HCT116 (cell line): Measurements from ENCODE around the gene ZNF469. TPM values are rescaled to one million over a fixed set of nuclear protein-coding genes. Genes with fewer than 3 reads are reported as not detected.

Experiments used
- ATAC-seq: fragments of 200-7000 bp; cut with Tn5 transposase; 2 replicates; pipeline ENCODE4 v1.9.1; 2020; ENCODE audit warnings: mild to moderate bottlenecking, moderate library complexity
- BruUV-seq: library from RNA; stranded (reverse); fragments of 400-500 nt; replicated peaks from 2 replicates; lab custom pipeline; 2021; lab: Mats Ljungman, UMichigan
- CTCF ChIA-PET: fragments of 300-600 bp; sonication (Branson Sonifier 250); formaldehyde crosslinking; loops from one replicate; lab custom pipeline; 2021; ENCODE audit warnings: antibody characterized with exemption; lab: Charles Lee
- POLR2A ChIA-PET: fragments of 300-600, 350-600 bp; sonication (Branson Sonifier 250); formaldehyde crosslinking; loops from one replicate; lab custom pipeline; 2021; ENCODE audit warnings: antibody characterized with exemption; lab: Charles Lee
- RAD21 ChIA-PET, 2 experiments: fragments of 300-600 bp; sonication (Branson Sonifier 250); formaldehyde crosslinking; loops; one replicate each; lab custom pipeline; 2023; ENCODE audit warnings: low total read pairs in 2 of 2; ENCODE audit not compliant: uncharacterized antibody in 2 of 2, unreplicated experiment in 2 of 2, low non-redundant PET in 1 of 2; lab: Charles Lee
- DNase-seq: peaks from one replicate; pipeline ENCODE4 v3.0.0-alpha.2; 2010; ENCODE audit warnings: low read depth, low spot score
- H2AFZ ChIP-seq: fragments of 200-600 bp; shearing (Covaris generic), sonication (generic); 2 replicates; pipeline ENCODE4 v1.6.1; 2017; ENCODE audit warnings: low read depth, mixed run types, mixed read lengths, antibody characterized with exemption, low read length; ENCODE audit not compliant: poor library complexity, severe bottlenecking
- H3K27ac ChIP-seq: 2 replicates; pipeline ENCODE4 v1.5.1; 2012; ENCODE audit warnings: low read depth, low read length
- H3K27me3 ChIP-seq: fragments of 200-600 bp; sonication (generic); 2 replicates; pipeline ENCODE4 v1.6.1; 2016; ENCODE audit warnings: mixed run types, low read length, mixed read lengths; ENCODE audit not compliant: insufficient read depth
- H3K36me3 ChIP-seq, 2 experiments: fragments of 200-500 bp in 1 of 2; fragments of 200-600 bp in 1 of 2; sonication (Bioruptor generic) in 1 of 2; sonication (generic) in 1 of 2; 2 replicates each; pipeline versions ENCODE4 v1.5.1 to v1.6.1; 2014 to 2016; ENCODE audit warnings: low read length in 2 of 2, inconsistent platforms in 1 of 2, mixed read lengths in 1 of 2, mixed run types in 1 of 2; ENCODE audit not compliant: insufficient read depth in 2 of 2, control insufficient read depth in 1 of 2
- H3K4me1 ChIP-seq, 2 experiments: fragments of 200-600 bp in 1 of 2; sonication (generic) in 1 of 2; 2 replicates each; pipeline versions ENCODE4 v1.5.1 to v1.6.1; 2012 to 2017; ENCODE audit warnings: low read length in 2 of 2, inconsistent platforms in 1 of 2, mild to moderate bottlenecking in 1 of 2, mixed read lengths in 1 of 2, mixed run types in 1 of 2, moderate library complexity in 1 of 2; ENCODE audit not compliant: insufficient read depth in 2 of 2, control insufficient read depth in 1 of 2
- H3K4me2 ChIP-seq: fragments of 200-600 bp; sonication (generic); 2 replicates; pipeline ENCODE4 v1.6.1; 2017; ENCODE audit warnings: mixed run types, low read length, mixed read lengths
- H3K4me3 ChIP-seq, 2 experiments: fragments of 200-600 bp in 1 of 2; sonication (generic) in 1 of 2; replicated peaks in 1 of 2; 2 replicates each; pipeline ENCODE4 v1.5.1; 2011 to 2016; ENCODE audit warnings: low read length in 2 of 2, control low read depth in 1 of 2, low read depth in 1 of 2, mild to moderate bottlenecking in 1 of 2, mixed read lengths in 1 of 2, mixed run types in 1 of 2
- H3K79me2 ChIP-seq: fragments of 200-600 bp; sonication (generic); 2 replicates; pipeline ENCODE4 v1.6.1; 2017; ENCODE audit warnings: mild to moderate bottlenecking, mixed run types, low read length, moderate library complexity, mixed read lengths; ENCODE audit not compliant: insufficient read depth
- H3K9ac ChIP-seq: fragments of 200-600 bp; sonication (generic); 2 replicates; pipeline ENCODE4 v1.6.1; 2016; ENCODE audit warnings: low read length, mixed read lengths
- H3K9me2 ChIP-seq: fragments of 200-600 bp; sonication (generic), shearing (Covaris generic); 2 replicates; pipeline ENCODE4 v1.6.1; 2017; ENCODE audit warnings: mixed run types, mild to moderate bottlenecking, moderate library complexity; ENCODE audit not compliant: insufficient read depth
- H3K9me3 ChIP-seq, 2 experiments: fragments of 200-500 bp in 1 of 2; fragments of 200-600 bp in 1 of 2; sonication (Bioruptor generic) in 1 of 2; sonication (generic) in 1 of 2; 2 replicates each; pipeline ENCODE4 v1.6.1; 2014 to 2017; ENCODE audit warnings: low read length in 2 of 2, mixed read lengths in 2 of 2, inconsistent platforms in 1 of 2, low read depth in 1 of 2, mild to moderate bottlenecking in 1 of 2, mixed run types in 1 of 2, moderate library complexity in 1 of 2; ENCODE audit not compliant: control insufficient read depth in 1 of 2, insufficient read depth in 1 of 2
- H4K20me1 ChIP-seq: fragments of 200-600 bp; sonication (generic), shearing (Covaris generic); 2 replicates; pipeline ENCODE4 v1.6.1; 2017; ENCODE audit warnings: mixed run types, mild to moderate bottlenecking, moderate library complexity; ENCODE audit not compliant: insufficient read depth
- CBX3 ChIP-seq: IDR thresholded peaks from 2 replicates; pipeline ENCODE4 v1.6.1; 2012; ENCODE audit warnings: low read depth
- EZH2phosphoT487 ChIP-seq: fragments of 200-600 bp; IDR thresholded peaks from 2 replicates; pipeline ENCODE4 v1.6.1; 2018; ENCODE audit warnings: antibody characterized with exemption, borderline replicate concordance
- FOSL1 ChIP-seq: IDR thresholded peaks from 2 replicates; pipeline ENCODE4 v1.6.1; 2012; ENCODE audit warnings: low read depth
- JUND ChIP-seq: IDR thresholded peaks from 2 replicates; pipeline ENCODE4 v1.6.1; 2012
- POLR2A ChIP-seq: IDR thresholded peaks from 2 replicates; pipeline ENCODE4 v1.7.0; 2011; ENCODE audit warnings: borderline replicate concordance; ENCODE audit not compliant: insufficient read depth, insufficient read length; ENCODE audit errors: extremely low read depth
- RAD21 ChIP-seq: IDR thresholded peaks from 2 replicates; pipeline ENCODE4 v1.6.1; 2012; ENCODE audit warnings: low read depth, mild to moderate bottlenecking
- SIN3A ChIP-seq: IDR thresholded peaks from 2 replicates; pipeline ENCODE4 v1.6.1; 2012; ENCODE audit warnings: low read depth
- SRF ChIP-seq: IDR thresholded peaks from 2 replicates; pipeline ENCODE4 v1.6.1; 2012; ENCODE audit warnings: low read depth
- TCF7L2 ChIP-seq: IDR thresholded peaks from 2 replicates; pipeline ENCODE4 v1.7.0; 2011; ENCODE audit warnings: borderline replicate concordance, inconsistent platforms; ENCODE audit not compliant: insufficient read depth, insufficient read length; ENCODE audit errors: extremely low read depth
- YY1 ChIP-seq: IDR thresholded peaks from 2 replicates; pipeline ENCODE4 v1.6.1; 2011; ENCODE audit warnings: low read length, low read depth, moderate library complexity, mild to moderate bottlenecking; ENCODE audit not compliant: insufficient replicate concordance; ENCODE audit errors: extremely low read depth
- intact Hi-C: fragments of 100-400 bp; cut with micrococcal nuclease; formaldehyde crosslinking; loops from 2 replicates; pipeline ENCODE4 v1.10.0; 2022
- total RNA-seq: library from RNA; stranded (reverse); gene quantifications from one replicate; pipeline ENCODE4 v1.2.1, GENCODE V29; 2021; ENCODE audit not compliant: unreplicated experiment
- TF ChIP-seq, protein P1 (sequence below): IDR thresholded peaks from 2 replicates; pipeline ENCODE4 v1.6.1; 2012
- TF ChIP-seq, protein P2 (sequence below): IDR thresholded peaks from 2 replicates; pipeline ENCODE4 v1.6.1; 2011; ENCODE audit warnings: mild to moderate bottlenecking, low read length, moderate library complexity; ENCODE audit not compliant: insufficient replicate concordance; ENCODE audit errors: extremely low read depth
- TF ChIP-seq, protein P3 (sequence below): IDR thresholded peaks from 2 replicates; pipeline ENCODE4 v1.6.1; 2012

ZNF469 gene
- total RNA-seq, 1 experiment from 2014 or later = 5.9 TPM

DNA sequence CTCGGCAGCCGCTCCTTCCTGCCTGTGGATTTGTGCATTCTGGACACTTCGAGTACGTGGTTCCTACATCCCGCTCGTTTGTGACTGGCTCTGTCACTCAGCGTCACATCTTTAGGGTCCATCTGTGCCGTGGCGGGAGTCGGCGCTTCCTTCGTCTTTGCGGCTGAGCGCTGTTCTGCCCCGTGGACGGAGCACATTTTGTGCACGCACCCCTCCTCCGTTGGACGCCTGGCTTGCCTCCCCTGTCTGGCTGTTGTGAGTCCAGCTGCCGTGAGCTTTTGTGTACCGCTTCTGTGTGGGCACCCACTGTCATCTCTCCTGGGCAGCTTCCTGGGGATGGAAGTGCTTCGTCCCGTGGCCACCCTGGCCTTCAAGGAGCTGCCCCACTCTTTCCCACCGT lies 6.4 kb downstream of the ZNF469 start (continued):
- TF ChIP-seq YY1 (no peak), FOSL1 (no peak), JUND (no peak), RAD21 (no peak)
- TF ChIP-seq, protein P1, sequence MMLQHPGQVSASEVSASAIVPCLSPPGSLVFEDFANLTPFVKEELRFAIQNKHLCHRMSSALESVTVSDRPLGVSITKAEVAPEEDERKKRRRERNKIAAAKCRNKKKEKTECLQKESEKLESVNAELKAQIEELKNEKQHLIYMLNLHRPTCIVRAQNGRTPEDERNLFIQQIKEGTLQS = no peak

DNA sequence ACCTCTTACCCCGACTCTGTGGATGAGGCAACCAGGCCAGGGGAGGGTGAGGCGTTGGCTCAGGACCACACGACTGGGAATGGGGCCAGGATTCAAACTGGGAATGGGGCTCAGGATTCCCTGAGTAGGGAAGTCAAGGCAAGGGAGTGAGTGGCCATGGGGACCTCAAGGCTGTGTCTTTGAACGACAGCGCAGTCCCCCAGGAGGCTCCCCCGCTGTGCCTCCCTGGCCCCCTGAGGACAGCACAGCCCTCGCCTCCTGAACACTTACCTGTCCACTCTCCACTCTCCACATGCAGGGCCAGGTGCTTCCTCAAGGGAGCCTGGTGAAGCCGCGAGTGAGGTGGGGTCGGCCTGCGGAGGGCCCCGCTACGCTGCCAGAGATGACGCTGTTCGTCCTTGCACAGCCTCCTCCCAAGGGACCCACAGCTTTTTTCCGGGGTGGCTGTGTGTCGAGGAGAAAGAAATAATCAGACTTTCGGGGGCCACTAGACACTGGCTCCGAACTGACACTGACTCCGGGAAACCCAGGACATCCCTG lies 6.9 kb downstream of the ZNF469 start:
- H3K27me3 ChIP-seq = no peaks in the 10 kb centered on the region
- no TSS peak for BruUV-seq
- peaks cover 40% of the 10 kb centered on the region for H3K79me2 ChIP-seq
- no peaks in the 10 kb centered on the region for H3K9me3 ChIP-seq
- H3K4me2 ChIP-seq = no peak overlapping the region
- no peak overlapping the region for H2AFZ ChIP-seq
- no peak overlapping the region for H3K9ac ChIP-seq
- ChIA-PET RAD21 (no interaction called here), POLR2A (no interaction called here), CTCF (no interaction called here)
- ATAC-seq (no peak), DNase-seq (no peak)
- TF ChIP-seq SIN3A (no peak), EZH2phosphoT487 (no peak), CBX3 (no peak), FOSL1 (no peak), JUND (no peak), TCF7L2 (no peak), YY1 (no peak), SRF (no peak), POLR2A (no peak)
- TF ChIP-seq, protein P2, sequence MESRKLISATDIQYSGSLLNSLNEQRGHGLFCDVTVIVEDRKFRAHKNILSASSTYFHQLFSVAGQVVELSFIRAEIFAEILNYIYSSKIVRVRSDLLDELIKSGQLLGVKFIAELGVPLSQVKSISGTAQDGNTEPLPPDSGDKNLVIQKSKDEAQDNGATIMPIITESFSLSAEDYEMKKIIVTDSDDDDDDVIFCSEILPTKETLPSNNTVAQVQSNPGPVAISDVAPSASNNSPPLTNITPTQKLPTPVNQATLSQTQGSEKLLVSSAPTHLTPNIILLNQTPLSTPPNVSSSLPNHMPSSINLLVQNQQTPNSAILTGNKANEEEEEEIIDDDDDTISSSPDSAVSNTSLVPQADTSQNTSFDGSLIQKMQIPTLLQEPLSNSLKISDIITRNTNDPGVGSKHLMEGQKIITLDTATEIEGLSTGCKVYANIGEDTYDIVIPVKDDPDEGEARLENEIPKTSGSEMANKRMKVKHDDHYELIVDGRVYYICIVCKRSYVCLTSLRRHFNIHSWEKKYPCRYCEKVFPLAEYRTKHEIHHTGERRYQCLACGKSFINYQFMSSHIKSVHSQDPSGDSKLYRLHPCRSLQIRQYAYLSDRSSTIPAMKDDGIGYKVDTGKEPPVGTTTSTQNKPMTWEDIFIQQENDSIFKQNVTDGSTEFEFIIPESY = no peak
- TF ChIP-seq, protein P3, sequence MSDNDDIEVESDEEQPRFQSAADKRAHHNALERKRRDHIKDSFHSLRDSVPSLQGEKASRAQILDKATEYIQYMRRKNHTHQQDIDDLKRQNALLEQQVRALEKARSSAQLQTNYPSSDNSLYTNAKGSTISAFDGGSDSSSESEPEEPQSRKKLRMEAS = no peak
- peaks cover 1 to 8% of the 10 kb centered on the region in 2 experiments for H3K4me1 ChIP-seq
- intact Hi-C loops = no loop called here
- no peaks in the 10 kb centered on the region for H3K9me2 ChIP-seq
- peaks cover 0 to 8% of the 10 kb centered on the region in 2 experiments; a peak in 1 of 4 replicates for H3K36me3 ChIP-seq
- H3K4me3 ChIP-seq = no peak overlapping the region
- no peak overlapping the region for H3K27ac ChIP-seq
- no peaks in the 10 kb centered on the region for H4K20me1 ChIP-seq
